GM18868 (cell line): ENCODE results near the gene SIRT7.

ENCODE experiments used
- ATAC-seq: cut with Tn5 transposase; IDR thresholded peaks from one replicate; pipeline ENCODE4 v1.9.1; 2021; ENCODE audit warnings: mild to moderate bottlenecking, moderate library complexity; ENCODE audit not compliant: unreplicated experiment

SIRT7 gene

DNA sequence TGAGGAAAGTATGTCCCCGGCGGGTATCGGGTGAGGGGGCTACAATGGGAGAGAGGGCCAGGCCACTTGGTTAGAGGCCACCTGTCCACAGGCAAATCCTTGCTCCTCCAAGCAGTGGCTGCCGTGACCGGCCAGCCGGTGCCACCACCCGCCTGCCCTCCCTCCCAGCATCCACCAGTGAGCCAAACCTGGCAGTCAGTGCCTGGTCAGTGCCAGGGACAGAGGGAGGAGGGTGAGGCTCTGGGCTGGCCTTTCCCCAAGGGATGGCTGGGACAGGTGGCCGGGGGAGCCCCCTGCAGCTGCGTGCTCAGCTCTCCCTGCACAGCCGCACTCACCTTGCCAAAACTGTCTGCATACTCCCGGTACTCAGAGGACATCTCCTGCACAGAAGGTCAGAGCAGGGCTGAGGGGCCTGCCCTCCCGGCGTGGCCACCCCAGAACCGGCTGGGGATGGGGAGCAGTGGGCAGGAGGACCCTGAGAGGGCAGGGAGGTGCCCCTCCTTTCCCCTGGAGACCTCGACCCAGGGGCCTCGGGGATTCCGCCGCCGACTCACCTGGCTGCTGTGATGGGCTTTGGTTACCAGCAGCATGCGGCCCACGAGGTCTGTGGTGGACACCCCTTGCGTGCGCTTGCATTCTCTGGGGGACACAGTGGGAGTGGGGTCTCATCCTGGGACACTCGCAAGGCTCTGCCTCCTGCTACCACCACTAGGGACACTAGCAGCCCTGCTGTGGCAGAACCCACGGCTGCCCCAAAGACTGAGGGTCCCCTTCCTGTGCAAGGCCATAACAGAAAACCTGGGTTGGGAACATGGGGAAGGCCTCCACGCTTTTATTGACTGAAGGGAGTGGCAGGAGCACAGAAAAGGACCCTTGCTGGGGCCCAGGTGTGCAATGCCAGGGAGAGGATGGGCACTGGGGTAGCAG, 10.5 kb downstream of the SIRT7 start:
- no peak for ATAC-seq

DNA sequence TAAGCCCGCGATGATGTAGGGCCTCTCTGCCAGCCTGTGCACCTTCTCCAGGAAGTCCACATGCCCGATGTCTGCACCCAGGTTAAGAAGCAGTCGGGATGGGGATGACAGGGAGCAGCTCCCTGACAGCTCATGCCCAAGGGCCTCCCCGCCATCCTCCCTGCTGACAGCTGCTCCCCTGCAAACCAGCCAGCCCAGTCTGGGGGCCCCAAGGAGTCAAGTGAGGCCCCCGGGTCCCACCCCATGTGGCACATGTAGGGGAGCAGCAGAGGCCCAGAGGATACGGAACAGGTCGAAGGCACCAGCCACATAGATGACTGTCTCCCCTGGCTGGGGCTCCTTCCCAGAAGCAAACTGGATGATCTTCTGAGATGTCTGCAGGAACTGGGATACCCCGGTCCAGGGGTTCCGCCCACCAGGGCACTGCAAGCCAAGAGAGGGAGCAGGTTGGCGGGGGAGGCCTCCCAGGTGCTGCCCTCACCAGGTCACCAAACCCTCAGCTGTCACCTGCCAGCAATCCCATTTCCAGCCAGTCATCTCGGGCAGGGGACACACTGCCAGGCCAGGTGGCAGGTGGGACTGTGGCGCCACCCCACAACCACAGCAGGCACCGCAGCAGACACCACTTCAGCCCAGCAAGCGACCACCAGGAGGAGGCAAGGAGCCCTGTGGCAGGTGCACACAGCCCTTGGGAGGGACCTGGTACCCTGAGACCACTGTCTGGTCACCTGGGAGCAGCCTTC, 11.3 kb downstream of the SIRT7 start:
- ATAC-seq = no peak

GRCh38 chr17:81905993-81906392, 12.0 kb downstream of the SIRT7 start:
- no peak for ATAC-seq

GRCh38 chr17:81905424-81905875, 12.5 kb downstream of the SIRT7 start:
- no peak for ATAC-seq

GRCh38 chr17:81904600-81905423, 13.2 kb downstream of the SIRT7 start:
- ATAC-seq = no peak

DNA sequence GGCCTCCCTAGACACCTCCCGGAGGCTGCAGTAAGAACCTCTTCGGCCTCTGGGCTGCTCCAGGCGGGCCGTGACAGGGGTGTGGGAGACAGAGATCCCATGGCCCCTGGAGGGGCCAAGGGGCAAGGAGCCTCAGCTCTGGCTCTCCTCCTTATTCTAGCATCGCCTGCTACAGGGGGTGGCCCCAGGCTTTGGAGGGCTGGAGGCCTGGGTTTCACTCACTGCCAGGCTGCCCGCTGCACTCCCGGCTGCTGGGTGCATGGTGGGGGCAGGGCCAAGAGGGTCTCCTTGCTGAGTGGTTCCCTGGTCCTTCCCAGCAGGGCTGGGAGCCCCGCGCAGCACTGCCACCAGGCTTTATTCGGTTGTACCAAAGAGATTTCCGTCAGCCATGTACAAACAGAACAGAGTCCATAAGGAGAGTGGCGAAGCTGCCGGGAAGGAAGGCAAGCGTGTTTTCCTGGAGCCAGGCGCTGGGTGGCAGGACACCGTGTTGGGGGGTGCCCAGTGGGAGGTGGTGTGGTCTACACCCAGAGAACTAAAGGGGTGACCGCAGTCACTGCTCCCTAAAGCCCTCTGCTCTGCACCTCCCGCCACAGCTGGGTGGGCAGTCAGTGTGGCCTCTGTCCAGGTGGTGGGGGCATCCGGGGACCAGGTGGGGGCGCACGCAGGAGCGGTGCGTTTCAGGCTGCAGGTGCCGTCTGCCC, 13.9 kb downstream of the SIRT7 start:
- ATAC-seq = no peak

GRCh38 chr17:81903415-81903831, 14.6 kb downstream of the SIRT7 start:
- no peak for ATAC-seq

DNA sequence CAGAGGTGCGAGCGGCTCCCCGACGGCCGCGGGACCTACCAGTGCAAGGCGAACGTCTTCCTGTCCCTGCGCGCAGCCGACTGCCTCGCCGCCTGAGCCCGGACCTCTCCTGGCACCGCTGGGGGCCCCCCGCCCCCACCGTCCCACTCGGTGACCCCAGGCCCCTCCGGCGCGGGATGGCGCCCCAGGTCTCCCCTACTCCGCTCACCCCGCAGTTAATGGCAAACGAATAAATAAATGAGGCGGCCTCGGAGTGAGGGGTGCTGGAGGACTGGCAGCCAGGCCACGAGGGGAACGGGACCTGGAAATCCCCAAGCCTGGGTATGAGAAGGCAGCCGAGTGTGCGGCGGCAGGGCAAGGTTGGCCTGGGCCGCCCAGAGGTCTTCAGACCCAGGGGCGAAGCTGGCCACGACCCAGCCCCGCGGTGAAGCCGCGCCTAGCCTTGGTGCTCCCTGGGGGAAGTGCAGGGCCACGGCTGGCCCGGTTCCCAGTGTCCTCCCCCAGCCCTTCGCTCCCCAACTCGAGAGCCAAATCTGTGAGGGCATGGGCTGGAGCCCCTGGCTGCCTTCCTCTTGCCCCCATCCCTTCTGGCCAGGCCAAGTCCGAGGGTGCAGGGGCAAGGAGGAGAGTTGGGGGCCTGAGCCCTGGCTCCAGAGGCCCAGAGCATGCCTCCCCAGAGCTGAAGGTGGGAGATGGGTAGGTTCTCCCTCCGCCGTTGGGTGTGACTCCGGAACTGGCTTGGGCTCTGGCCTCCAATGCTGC, 15.1 kb downstream of the SIRT7 start:
- ATAC-seq = no peak

GRCh38 chr17:81902023-81902652, 15.8 kb downstream of the SIRT7 start, which contains the start of gene NPB:
TSS of gene NPB (plus strand) at chr17:81902238. CDS start at chr17:81902278, 40 bp downstream.
- no peak for ATAC-seq

- no peak for ATAC-seq
These were observed 16.6 kb downstream of the SIRT7 start for GRCh38 chr17:81901167-81902022.

- no peak for ATAC-seq
These were observed 17.7 kb downstream of the SIRT7 start for GRCh38 chr17:81900181-81900820.

DNA sequence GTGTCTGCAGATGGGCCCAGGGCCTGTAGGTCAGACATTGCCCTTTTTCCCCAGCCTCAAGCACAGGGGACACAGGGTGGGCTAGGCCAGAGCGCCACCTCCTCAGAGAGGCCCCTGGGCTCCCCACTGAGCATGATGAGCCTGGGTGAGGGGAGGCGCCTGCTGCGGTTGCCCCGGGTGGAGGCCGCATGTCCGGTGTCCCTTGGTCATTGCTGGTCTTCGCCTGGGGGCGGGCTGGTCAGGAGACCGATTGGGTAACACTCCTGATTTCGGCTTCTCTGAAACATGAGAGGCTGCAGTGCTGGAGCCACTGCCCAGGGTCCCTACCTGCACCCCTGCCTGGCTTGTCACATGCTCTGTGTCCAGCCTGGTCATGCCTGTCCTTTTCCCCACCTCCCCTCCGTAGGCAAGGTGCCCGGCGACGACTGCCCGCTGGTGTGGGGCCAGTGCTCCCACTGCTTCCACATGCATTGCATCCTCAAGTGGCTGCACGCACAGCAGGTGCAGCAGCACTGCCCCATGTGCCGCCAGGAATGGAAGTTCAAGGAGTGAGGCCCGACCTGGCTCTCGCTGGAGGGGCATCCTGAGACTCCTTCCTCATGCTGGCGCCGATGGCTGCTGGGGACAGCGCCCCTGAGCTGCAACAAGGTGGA, 18.3 kb downstream of the SIRT7 start:
- no peak for ATAC-seq

DNA sequence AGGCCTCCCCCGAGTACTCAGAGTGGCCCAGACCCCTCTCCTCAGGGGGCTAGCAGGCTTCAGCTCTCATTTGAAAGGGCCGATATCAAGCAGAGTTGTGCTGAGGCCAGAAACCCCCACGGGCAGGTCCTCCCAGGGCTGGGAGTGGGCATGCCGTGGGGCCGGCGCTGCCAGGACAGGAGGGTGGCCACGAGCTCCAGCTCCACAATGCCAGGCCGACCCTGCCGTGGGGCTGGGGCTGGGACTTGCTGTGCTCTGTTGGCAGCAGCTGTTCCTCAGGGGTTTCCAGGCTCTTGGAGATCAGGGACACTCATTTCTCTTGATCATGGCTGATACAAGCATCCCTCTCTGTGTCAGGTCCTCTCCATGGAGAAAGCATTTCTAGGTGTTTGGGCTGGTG, 19.1 kb downstream of the SIRT7 start:
- no peak for ATAC-seq

- no peak for ATAC-seq
These were observed 19.7 kb downstream of the SIRT7 start for GRCh38 chr17:81898029-81898866.

- no peak for ATAC-seq
These were observed 22.6 kb downstream of the SIRT7 start for GRCh38 chr17:81895400-81895799.

- no peak for ATAC-seq
These were observed 26.7 kb downstream of the SIRT7 start for GRCh38 chr17:81891303-81891552.
